ENCODE results near the gene PPP1R1C.

PPP1R1C gene

GRCh38 chr2:181972431-181973170, 13.1 kb upstream of the PPP1R1C start:
- DNase-seq: no peak

GRCh38 chr2:181973171-181973783, 12.4 kb upstream of the PPP1R1C start:
- DNase-seq: no peak

GRCh38 chr2:181977661-181978350, 7.8 kb upstream of the PPP1R1C start:
- no peak for DNase-seq

GRCh38 chr2:181978351-181979150, 7.1 kb upstream of the PPP1R1C start:
- no peak for DNase-seq

GRCh38 chr2:181984060-181984459, 1.6 kb upstream of the PPP1R1C start:
- no peak for DNase-seq

GRCh38 chr2:181984814-181985631, 630 bp upstream of the PPP1R1C start:
- DNase-seq: no peak

- no peak for DNase-seq
These were observed 2.7 kb downstream of the PPP1R1C start for GRCh38 chr2:181988154-181988924.

- DNase-seq: no peak
These were observed 3.4 kb downstream of the PPP1R1C start for GRCh38 chr2:181989099-181989498.

GRCh38 chr2:181991171-181991885, 5.7 kb downstream of the PPP1R1C start:
- no peak for DNase-seq

GRCh38 chr2:181992776-181993175, 7.1 kb downstream of the PPP1R1C start:
- no peak for DNase-seq

- DNase-seq: no peak
These were observed 9.6 kb downstream of the PPP1R1C start for GRCh38 chr2:181995289-181995688.

GRCh38 chr2:181998041-181998835, 12.6 kb downstream of the PPP1R1C start:
- DNase-seq: no peak

GRCh38 chr2:181998891-181999654, 13.4 kb downstream of the PPP1R1C start:
- DNase-seq: no peak

GRCh38 chr2:181999911-182000310, 14.3 kb downstream of the PPP1R1C start:
- no peak for DNase-seq

- DNase-seq: no peak
These were observed 19.4 kb downstream of the PPP1R1C start for GRCh38 chr2:182004945-182005520.

- no peak for DNase-seq
These were observed 21.1 kb downstream of the PPP1R1C start for GRCh38 chr2:182006595-182007341.

GRCh38 chr2:182014284-182014683, 28.6 kb downstream of the PPP1R1C start:
- no peak for DNase-seq

Data from NCI-H1694 (cell line).